SK-N-SH (cell line): ENCODE data around the gene RAB3C. TPM values are rescaled to one million over a fixed set of nuclear protein-coding genes. Genes with fewer than 3 reads are reported as not detected.

Experiments
- CTCF ChIA-PET: fragments of 300-600, 350-600 bp; formaldehyde crosslinking; extraction: SDS; loops from one replicate; lab custom pipeline; 2021; lab: Yijun Ruan, JAX
- POLR2A ChIA-PET: fragments of 350-600 bp; sonication (Branson Sonifier 250); formaldehyde crosslinking; extraction: SDS; loops from one replicate; lab custom pipeline; 2020; ENCODE audit warnings: antibody characterized with exemption, inconsistent platforms; lab: Yijun Ruan, JAX
- DNase-seq: peaks from one replicate; pipeline ENCODE4 v3.0.0; 2012
- H2AFZ ChIP-seq: fragments of 200-600 bp; sonication (generic); 2 replicates; pipeline ENCODE4 v1.8.1; 2016; ENCODE audit warnings: antibody characterized with exemption, mild to moderate bottlenecking, low read depth
- H3F3A ChIP-seq: fragments of 200-600 bp; sonication (generic); replicated peaks from 2 replicates; pipeline ENCODE3; 2016; ENCODE audit warnings: antibody characterized with exemption, mild to moderate bottlenecking; ENCODE audit not compliant: insufficient read depth
- H3K27ac ChIP-seq, 2 experiments: fragments of 200-500 bp in 1 of 2; fragments of 200-600 bp in 1 of 2; sonication (Bioruptor generic) in 1 of 2; sonication (generic), shearing (Covaris generic) in 1 of 2; 2 replicates each; pipeline versions ENCODE4 v1.5.1 to v1.6.1; 2014 to 2016; ENCODE audit warnings: low read depth in 2 of 2, inconsistent platforms in 1 of 2, low read length in 1 of 2, mild to moderate bottlenecking in 1 of 2, mixed read lengths in 1 of 2
- H3K27me3 ChIP-seq: fragments of 200-600 bp; sonication (generic), shearing (Covaris generic); 2 replicates; pipeline ENCODE4 v1.6.1; 2016; ENCODE audit warnings: mixed run types; ENCODE audit not compliant: insufficient read depth
- H3K36me3 ChIP-seq, 2 experiments: fragments of 200-500 bp in 1 of 2; fragments of 200-600 bp in 1 of 2; sonication (Bioruptor generic) in 1 of 2; sonication (generic) in 1 of 2; replicated peaks in 1 of 2; 2 replicates each; pipeline versions ENCODE3 to v1.5.1; 2014 to 2016; ENCODE audit warnings: low read length in 1 of 2, mild to moderate bottlenecking in 1 of 2; ENCODE audit not compliant: insufficient read depth in 2 of 2, control insufficient read depth in 1 of 2
- H3K4me1 ChIP-seq, 2 experiments: fragments of 200-500 bp in 1 of 2; fragments of 200-600 bp in 1 of 2; sonication (Bioruptor generic) in 1 of 2; sonication (generic), shearing (Covaris generic) in 1 of 2; 2 replicates each; pipeline versions ENCODE4 v1.5.1 to v1.6.1; 2014 to 2016; ENCODE audit warnings: low read depth in 1 of 2, low read length in 1 of 2, mixed run types in 1 of 2; ENCODE audit not compliant: insufficient read depth in 2 of 2, control insufficient read depth in 1 of 2
- H3K4me2 ChIP-seq: fragments of 200-600 bp; sonication (generic), shearing (Covaris generic); 2 replicates; pipeline ENCODE4 v1.6.1; 2017; ENCODE audit warnings: mixed run types
- H3K4me3 ChIP-seq, 2 experiments: fragments of 200-500 bp in 1 of 2; fragments of 200-600 bp in 1 of 2; sonication (Bioruptor generic) in 1 of 2; sonication (generic), shearing (Covaris generic) in 1 of 2; 2 replicates each; pipeline versions ENCODE4 v1.5.1 to v1.8.1; 2014 to 2016; ENCODE audit warnings: low read depth in 2 of 2, inconsistent platforms in 1 of 2, low read length in 1 of 2, mild to moderate bottlenecking in 1 of 2, mixed read lengths in 1 of 2, moderate library complexity in 1 of 2
- H3K79me2 ChIP-seq: fragments of 200-600 bp; sonication (generic); 2 replicates; pipeline ENCODE4 v1.8.1; 2017; ENCODE audit warnings: mild to moderate bottlenecking; ENCODE audit not compliant: insufficient read depth
- H3K9ac ChIP-seq: fragments of 200-600 bp; sonication (generic); 2 replicates; pipeline ENCODE4 v1.6.1; 2017; ENCODE audit warnings: mixed run types
- H3K9me2 ChIP-seq: fragments of 200-600 bp; sonication (generic); 2 replicates; pipeline ENCODE4 v1.6.1; 2017; ENCODE audit warnings: mixed run types
- H3K9me3 ChIP-seq: fragments of 200-600 bp; sonication (generic); 2 replicates; pipeline ENCODE4 v1.6.1; 2017; ENCODE audit warnings: mixed run types, mild to moderate bottlenecking, moderate library complexity
- H4K20me1 ChIP-seq: fragments of 200-600 bp; sonication (generic); 2 replicates; pipeline ENCODE4 v1.6.1; 2017; ENCODE audit warnings: mild to moderate bottlenecking, mixed run types; ENCODE audit not compliant: insufficient read depth
- CTCF ChIP-seq: fragments of 200-600 bp; sonication (generic); IDR thresholded peaks from 2 replicates; pipeline ENCODE4 v1.6.1; 2017; ENCODE audit warnings: antibody characterized with exemption, mild to moderate bottlenecking, moderate library complexity
- EZH2phosphoT487 ChIP-seq: fragments of 200-600 bp; sonication (generic); IDR thresholded peaks from 2 replicates; pipeline ENCODE4 v1.6.1; 2017; ENCODE audit warnings: low read depth, mixed run types, mild to moderate bottlenecking, antibody characterized with exemption, moderate library complexity, borderline replicate concordance
- FOSL2 ChIP-seq: IDR thresholded peaks from 2 replicates; pipeline ENCODE4 v1.4.0; 2012; ENCODE audit warnings: low read depth, mild to moderate bottlenecking, moderate library complexity, borderline replicate concordance
- GABPA ChIP-seq: IDR thresholded peaks from 2 replicates; pipeline ENCODE4 v1.4.0; 2012; ENCODE audit warnings: low read depth, mild to moderate bottlenecking
- GATA2 ChIP-seq: sonication (generic); formaldehyde crosslinking; IDR thresholded peaks from 2 replicates; pipeline ENCODE4 v1.5.0; 2020; ENCODE audit warnings: mild to moderate bottlenecking, missing genetic modification reagents
- IRF3 ChIP-seq: fragments of 150-350 bp; IDR thresholded peaks from 2 replicates; pipeline ENCODE4 v1.6.1; 2016; ENCODE audit warnings: mild to moderate bottlenecking, low read depth, low read length
- MAX ChIP-seq: IDR thresholded peaks from 2 replicates; pipeline ENCODE4 v1.4.0; 2012; ENCODE audit warnings: low read depth
- MXI1 ChIP-seq: IDR thresholded peaks from 2 replicates; pipeline ENCODE4 v1.6.1; 2012; ENCODE audit warnings: mild to moderate bottlenecking, low read depth, low read length, improper control_type of control experiment
- NFIC ChIP-seq: IDR thresholded peaks from 2 replicates; pipeline ENCODE4 v1.4.0; 2012; ENCODE audit warnings: borderline replicate concordance
- NRF1 ChIP-seq: IDR thresholded peaks from 2 replicates; pipeline ENCODE4 v1.6.1; 2012; ENCODE audit warnings: low read depth, mild to moderate bottlenecking, low read length
- POLR2AphosphoS5 ChIP-seq: IDR thresholded peaks from 2 replicates; pipeline ENCODE4 v1.6.1; 2012; ENCODE audit warnings: low read depth, low read length
- RAD21 ChIP-seq: IDR thresholded peaks from 2 replicates; pipeline ENCODE4 v1.6.1; 2012; ENCODE audit warnings: mild to moderate bottlenecking, low read length
- RCOR1 ChIP-seq: fragments of 150-350 bp; IDR thresholded peaks from 2 replicates; pipeline ENCODE4 v1.6.1; 2017; ENCODE audit warnings: antibody characterized with exemption, low read length
- RXRA ChIP-seq: IDR thresholded peaks from 2 replicates; pipeline ENCODE4 v1.4.0; 2012; ENCODE audit warnings: low read depth, mild to moderate bottlenecking, borderline replicate concordance
- SIN3A ChIP-seq: IDR thresholded peaks from 2 replicates; pipeline ENCODE4 v1.6.1; 2012; ENCODE audit warnings: low read depth, mild to moderate bottlenecking, low read length, moderate library complexity, borderline replicate concordance
- SMC3 ChIP-seq: IDR thresholded peaks from 2 replicates; pipeline ENCODE4 v1.6.1; 2012; ENCODE audit warnings: low read depth, low read length, improper control_type of control experiment
- TCF12 ChIP-seq: IDR thresholded peaks from 2 replicates; pipeline ENCODE4 v1.4.0; 2012
- USF1 ChIP-seq: IDR thresholded peaks from 2 replicates; pipeline ENCODE4 v1.4.0; 2012; ENCODE audit warnings: low read depth, borderline replicate concordance
- ZBTB33 ChIP-seq: IDR thresholded peaks from 2 replicates; pipeline ENCODE4 v1.4.0; 2012; ENCODE audit warnings: low read depth, borderline replicate concordance
- WGBS: methylation state at CpG from one replicate; pipeline ENCODE4 v1.1.6; 2017; ENCODE audit warnings: low lambda C conversion rate; 5-methylcytosine and 5-hydroxymethylcytosine counted together
- polyA plus RNA-seq, 3 experiments: library from polyadenylated mRNA; depleted of rRNA; stranded (reverse); fragments of >200 nt; gene quantifications; 2 replicates each; pipeline ENCODE4 v1.2.3, GENCODE V29; 2012

RAB3C gene
- polyA plus RNA-seq, 1 of the 3 experiments (the other 2 are of a cell fraction) = 0.03 TPM

- 79% methylated on average over 3 of the region's 3 CpGs for WGBS
- Histone ChIP-seq H3K9ac (no peak overlapping the region), H3F3A (no peaks in the 10 kb centered on the region), H3K4me2 (no peak overlapping the region), H3K27me3 (no peaks in the 10 kb centered on the region), H3K9me3 (no peaks in the 10 kb centered on the region), H3K36me3 (no peaks in the 10 kb centered on the region), H3K79me2 (no peaks in the 10 kb centered on the region), H2AFZ (no peak overlapping the region), H3K4me3 (no peak overlapping the region), H3K4me1 (peaks cover 0 to 2% of the 10 kb centered on the region in 2 experiments; a peak in 2 of 4 replicates), H3K27ac (no peak overlapping the region), H4K20me1 (no peaks in the 10 kb centered on the region), H3K9me2 (no peaks in the 10 kb centered on the region)
- DNase-seq = no peak
- ChIA-PET CTCF (interaction anchor here (1.5 kb wide), 1 partner anchor 12 kb away, joined by 3 read pairs; no protein-coding TSS in a partner anchor), POLR2A (no interaction called here)
- no peak for TF ChIP-seq RXRA
- TF ChIP-seq POLR2AphosphoS5 = no peak
- TF ChIP-seq SIN3A = no peak
Measured at GRCh38 chr5:58740956-58741355, 158.1 kb downstream of the RAB3C start.

GRCh38 chr5:58745350-58745749 lies 162.5 kb downstream of the RAB3C start:
- CTCF ChIA-PET = no interaction called here
- no peaks in the 10 kb centered on the region for H3K9me2 ChIP-seq
- TF ChIP-seq SMC3 (no peak), USF1 (no peak), ZBTB33 (no peak), RCOR1 (no peak), NRF1 (no peak), RAD21 (no peak), TCF12 (no peak), MXI1 (no peak), GATA2 (CRISPR knock-in tag) (no peak), SIN3A (no peak), FOSL2 (no peak), IRF3 (no peak), EZH2phosphoT487 (no peak), GABPA (no peak), NFIC (no peak), CTCF (no peak), MAX (no peak)

More at GRCh38 chr5:58745350-58745749, 162.5 kb downstream of the RAB3C start:
- no peaks in the 10 kb centered on the region for H3F3A ChIP-seq
- 46% methylated on average over 4 of the region's 4 CpGs for WGBS
- H3K36me3 ChIP-seq = no peaks in the 10 kb centered on the region
- no peak overlapping the region for H2AFZ ChIP-seq
- peaks cover 0 to 6% of the 10 kb centered on the region in 2 experiments; a peak in 2 of 4 replicates for H3K4me1 ChIP-seq
- H3K4me2 ChIP-seq = no peak overlapping the region
- H3K27ac ChIP-seq = peak overlapping the region in 1 of 2 experiments; percentile 28; a peak in 2 of 4 replicates
- H3K27me3 ChIP-seq = no peaks in the 10 kb centered on the region
- no peaks in the 10 kb centered on the region for H3K9me3 ChIP-seq
- no peaks in the 10 kb centered on the region for H4K20me1 ChIP-seq
- H3K4me3 ChIP-seq = no peak overlapping the region
- POLR2A ChIA-PET = no interaction called here
- no peak overlapping the region for H3K9ac ChIP-seq
- no peaks in the 10 kb centered on the region for H3K79me2 ChIP-seq
- DNase-seq = no peak
